HK-2 (cell line): ENCODE data around the gene ST7.
A peak's percentile ranks its signal among the peaks of the same experiment; 100 is the strongest.
"Not testable (repeated sequence)": the region's sequence is repeated elsewhere in the genome, so short reads cannot be mapped to it uniquely, and the experiment has no call there.

ENCODE experiments used
- DNase-seq: peaks from one replicate; pipeline ENCODE4 v3.0.0-alpha.2; 2018; ENCODE audit not compliant: unreplicated experiment

The ST7 gene

DNA sequence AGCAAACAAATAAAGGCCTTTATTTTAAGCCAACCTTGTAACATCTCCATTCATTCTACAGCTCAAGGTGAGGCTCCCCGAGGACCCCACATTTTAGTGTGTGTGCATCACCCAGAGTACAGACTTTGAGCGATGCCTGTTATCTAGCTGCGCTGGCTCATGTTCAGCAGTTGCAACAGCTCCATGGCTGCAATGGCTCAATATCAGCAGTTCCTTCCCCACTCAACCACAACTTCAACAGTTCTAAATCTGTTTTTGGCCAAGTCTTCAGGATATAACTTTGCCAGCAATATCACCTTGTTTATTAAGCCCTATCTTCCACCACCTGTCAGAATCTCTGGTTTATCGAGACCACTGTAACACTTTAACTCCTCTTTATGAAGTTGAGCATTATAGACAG lies 273.8 kb downstream of the ST7 start:
- DNase-seq = no peak

DNA sequence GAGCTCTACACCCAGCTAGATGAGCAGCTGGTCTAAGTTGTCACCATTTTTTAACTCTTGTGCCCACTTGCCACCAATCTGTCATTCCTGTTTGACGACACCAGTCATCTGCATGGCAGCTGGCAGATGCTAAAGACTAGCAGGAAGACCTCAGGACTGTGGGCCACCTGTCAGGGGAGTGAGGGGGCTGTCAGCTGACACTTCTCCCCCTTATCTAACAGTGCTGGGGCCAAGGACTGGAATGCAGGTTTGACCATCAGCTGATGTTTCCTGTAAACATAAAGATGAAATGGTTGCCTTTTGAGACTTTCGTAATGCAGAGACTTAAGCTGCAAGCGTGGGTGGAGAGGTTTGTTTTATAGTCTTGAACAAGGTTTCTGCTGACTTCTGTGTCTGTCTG lies 276.0 kb downstream of the ST7 start:
- DNase-seq = no peak

DNA sequence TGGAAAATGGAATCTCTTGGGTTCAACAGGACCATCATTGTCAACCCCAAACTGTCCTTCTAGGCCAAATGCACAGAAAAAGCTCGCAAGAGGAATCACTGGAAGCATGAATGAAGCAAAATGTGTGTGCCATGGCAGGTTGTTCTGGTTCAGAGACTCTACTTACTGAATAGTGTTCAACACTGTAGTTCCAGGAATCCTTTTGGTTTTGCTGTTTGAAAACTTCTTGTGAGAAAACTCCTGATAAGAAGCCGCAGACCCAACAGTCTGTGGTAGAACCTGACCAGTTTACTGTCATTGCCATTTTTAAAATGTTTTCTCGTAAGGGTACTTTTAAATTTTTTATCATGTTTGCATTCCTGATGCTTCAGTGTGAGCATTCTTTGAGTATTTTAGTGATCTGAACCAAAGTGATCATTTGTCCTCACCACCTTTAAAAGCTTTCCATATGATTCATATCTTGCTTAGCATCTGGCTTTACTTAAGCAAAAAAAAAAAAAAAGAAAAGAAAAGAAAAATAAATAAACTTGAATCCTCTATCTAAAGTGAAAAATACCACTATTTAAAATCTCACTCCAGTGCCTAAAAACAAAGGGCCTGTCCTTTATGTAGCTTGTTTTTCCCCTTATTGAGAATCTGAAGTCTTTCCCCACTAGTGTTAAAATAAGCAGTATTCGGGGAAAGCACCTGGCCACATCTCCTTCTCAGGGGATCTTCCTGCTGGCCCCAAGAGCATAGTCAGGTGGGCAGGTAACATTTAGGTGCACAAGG lies 277.2 kb downstream of the ST7 start:
- DNase-seq = no peak

DNA sequence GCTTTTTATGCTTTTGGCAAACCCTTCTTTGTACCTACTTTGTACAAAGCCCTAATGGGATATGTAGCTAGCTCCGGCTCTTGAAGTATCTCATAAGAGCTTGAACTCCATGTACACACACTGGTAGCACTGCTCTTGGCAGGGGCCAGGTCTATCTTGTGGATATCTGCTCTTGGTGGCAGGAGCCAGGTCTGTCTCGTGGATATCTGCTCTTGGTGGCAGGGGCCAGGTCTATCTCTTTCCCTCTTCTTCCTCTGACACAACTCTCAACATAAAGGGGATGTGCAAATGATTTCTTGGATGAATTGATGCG lies 277.7 kb downstream of the ST7 start:
- DNase-seq = no peak

DNA sequence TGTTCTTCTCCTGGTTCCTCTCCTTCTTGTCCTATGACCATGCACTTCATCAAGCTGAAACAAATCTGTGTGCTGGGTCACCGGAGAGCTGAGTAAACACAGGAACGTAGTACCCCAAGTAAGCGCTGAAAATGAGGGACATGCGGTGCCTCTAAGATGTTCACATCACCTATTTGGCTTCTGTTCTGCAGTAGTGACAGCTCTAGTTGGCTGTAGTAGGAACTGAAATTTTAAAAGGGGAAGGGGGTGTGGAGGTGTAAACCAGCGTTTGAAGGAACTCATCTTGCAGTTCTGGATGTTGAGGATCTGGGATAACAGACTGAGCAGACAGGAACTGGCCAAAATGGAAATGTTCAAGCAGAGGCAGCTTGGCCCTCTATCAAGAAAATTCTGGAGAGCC lies 284.3 kb downstream of the ST7 start:
- DNase-seq = no peak

DNA sequence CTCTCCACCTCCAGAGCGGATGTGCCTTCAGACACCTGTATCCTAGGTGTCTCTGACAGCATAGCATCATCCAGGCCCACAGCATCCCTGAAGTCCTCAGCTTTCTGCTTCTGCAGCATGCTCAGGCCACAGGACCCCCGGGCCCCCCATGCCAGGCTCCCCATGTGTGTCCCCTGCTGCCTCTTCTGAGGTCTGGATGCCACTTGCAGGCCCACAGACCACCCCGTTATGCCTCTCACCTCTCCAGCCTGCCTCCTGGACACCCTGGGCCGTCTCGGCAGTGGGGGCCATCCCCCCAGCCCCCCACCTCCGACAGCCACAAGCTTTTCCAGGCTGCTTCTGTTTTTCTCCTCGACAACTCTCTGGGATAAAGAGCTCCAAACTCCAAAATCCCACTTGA lies 285.2 kb downstream of the ST7 start:
- no peak for DNase-seq

DNA sequence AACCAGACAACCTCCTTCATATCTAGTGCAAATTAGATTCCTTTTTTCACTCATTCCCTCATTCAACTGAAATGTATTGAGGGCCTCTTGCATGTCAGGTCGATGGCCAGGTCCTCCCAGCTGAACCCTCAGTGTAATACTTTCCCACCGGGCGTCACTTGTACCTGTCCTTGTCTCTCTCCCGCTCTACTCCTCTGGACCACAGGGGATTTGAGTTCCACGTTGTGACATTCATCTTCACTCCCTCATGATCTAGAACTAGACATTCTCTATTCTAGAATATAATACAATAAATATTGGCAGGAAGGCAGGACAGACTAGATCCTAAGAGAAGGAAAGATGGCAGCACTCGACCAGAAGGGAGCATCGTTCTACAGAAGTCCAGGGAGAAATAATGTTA lies 285.6 kb downstream of the ST7 start:
- no peak for DNase-seq

DNA sequence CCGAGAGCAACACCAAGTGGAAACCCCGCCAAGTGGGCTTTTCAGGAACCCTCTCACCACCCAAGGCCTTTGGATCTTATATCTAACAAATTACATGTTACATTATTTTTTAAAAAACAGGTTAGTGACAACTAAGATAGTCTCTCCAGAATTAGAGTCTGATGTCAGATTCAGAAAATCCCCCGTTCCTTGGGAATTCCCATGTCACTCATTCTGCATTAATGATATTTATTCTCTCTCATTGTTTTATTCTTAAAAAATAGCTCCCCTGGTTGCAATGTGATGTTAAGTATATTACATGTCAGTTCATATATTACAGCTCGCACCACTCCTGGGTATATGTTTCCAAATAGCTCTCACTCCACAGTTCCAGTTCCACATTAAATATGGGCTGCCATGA lies 287.8 kb downstream of the ST7 start:
- DNase-seq = no peak

DNA sequence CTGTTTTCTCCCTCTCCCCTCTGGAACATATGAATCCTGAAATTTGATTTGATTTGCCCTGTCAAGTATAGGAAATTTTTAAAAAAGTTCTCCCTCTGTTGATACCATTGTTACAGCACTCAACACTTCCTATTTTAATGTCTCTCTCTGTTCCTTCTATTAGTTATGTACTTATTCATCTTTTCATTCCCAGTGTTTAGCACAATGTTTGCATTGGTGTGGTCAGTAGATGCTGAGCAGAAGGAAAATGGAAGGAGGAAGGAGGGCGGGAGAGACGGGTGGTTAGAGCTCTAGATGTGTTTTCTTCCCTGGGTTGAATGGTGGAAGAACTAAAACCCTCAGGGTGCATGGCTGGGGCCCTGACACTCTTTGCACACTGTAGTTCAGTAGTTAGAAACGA lies 290.1 kb downstream of the ST7 start:
- no peak for DNase-seq

DNA sequence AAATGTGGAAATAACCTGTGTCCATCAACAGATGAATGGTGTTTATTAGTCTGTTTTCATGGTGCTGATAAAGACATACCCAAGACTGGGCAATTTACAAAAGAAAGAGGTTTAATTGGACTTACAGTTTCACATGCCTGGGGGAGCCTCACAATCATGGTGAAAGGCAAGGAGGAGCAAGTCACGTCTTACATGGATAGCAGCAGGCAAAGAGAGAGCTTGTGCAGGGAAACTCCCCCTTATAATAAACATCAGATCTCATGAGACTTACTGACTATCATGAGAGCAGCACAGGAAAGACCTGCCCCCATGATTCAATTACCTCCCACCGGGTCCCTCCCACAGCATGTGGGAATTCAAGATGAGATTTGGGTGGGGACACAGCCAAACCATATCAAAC lies 292.4 kb downstream of the ST7 start:
- not testable (repeated sequence) for DNase-seq

DNA sequence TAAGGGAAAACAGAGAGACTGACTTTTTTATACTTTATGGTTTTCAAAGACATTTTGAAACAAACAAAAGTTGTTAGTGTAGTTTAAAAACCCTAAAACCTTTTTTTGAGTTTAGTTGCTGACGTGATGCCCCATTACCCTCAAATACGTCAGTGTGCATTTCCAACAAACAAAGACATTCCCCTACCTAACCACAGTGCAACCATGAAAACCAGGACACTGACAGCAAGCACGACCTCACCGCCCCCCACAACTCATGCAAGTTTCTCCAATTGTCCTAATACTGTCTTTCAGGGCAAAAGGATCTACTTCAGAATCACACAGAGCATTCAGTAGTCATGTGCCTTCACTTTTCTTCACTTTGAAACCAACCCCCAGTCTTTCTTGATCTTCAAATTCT lies 294.5 kb downstream of the ST7 start:
- no peak for DNase-seq

DNA sequence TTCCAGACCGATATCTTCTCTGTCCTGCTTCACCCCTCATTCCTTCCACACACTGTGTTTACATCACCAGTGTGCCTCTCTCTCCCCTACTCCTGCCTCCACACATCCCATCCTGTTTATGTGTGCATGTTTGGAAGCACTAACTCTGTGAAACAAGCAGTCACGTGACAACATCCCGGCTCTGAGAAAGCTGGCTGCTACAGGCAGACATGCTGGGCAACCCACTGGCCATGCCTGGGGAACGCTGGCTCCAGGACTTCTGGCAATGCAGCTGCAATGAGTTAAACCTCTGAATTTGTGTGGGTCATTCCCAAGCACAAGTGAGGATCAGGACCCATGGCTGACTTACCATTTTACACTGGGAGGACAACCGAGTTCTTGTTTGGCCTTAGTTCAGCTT lies 295.5 kb downstream of the ST7 start:
- DNase-seq = no peak

DNA sequence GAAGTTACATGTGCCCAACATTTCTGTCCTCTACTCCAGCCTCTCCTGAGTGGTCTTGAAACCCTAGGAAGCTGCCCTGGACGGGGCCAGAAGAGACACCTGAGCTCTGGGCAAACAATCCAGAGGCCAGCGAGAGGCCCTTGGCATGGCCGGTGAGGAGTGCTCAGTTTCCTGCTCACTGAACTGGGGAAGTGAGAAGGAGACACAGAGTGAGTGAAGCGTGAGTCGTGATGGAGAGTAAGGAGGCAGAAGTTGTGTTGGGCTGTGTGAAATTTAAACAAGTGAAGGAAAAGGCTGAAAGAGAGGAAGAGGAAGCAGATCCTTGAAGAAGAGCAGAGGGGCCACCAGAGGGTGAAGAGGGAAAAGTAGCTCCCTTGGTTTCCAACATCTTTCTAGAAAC lies 296.4 kb downstream of the ST7 start:
- DNase-seq = peak; percentile 7

DNA sequence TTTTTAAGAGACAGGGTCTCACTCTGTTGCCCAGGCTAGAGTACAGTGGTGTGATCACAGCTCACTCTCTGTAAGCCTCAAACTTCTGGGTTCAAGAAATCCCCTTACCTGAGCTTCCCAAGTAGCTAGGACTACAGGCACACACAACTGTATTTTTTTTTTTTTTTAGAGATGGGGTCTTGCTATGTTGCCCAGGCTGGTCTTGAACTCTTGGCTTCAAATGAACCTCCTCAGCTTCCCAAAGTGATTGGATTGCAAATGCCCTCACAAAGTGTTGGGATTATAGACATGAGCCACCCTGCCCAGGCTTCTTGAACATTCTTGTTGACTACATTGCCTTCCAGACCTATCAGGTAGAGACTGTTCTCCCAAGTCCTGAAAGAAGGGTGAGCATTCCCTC lies 296.9 kb downstream of the ST7 start:
- DNase-seq = no peak

DNA sequence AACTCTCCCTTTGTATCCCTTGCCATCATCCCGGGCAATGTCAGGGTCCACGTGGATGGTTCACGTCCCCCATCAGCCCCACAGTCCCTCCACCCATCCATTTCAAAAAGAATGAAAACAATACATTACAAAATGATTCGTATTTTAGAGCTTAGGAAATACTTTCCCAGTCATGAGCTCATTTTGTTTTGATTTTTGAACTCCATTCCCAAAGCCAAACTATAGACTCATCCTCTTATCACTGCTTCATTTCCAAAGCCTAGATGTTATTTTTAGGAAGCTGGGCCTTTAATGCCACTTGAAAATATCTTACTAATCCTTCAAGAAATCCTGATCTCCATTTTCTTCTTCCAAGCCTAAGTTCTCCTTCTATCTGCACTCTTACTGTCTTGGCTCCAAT lies 297.5 kb downstream of the ST7 start:
- DNase-seq = no peak

DNA sequence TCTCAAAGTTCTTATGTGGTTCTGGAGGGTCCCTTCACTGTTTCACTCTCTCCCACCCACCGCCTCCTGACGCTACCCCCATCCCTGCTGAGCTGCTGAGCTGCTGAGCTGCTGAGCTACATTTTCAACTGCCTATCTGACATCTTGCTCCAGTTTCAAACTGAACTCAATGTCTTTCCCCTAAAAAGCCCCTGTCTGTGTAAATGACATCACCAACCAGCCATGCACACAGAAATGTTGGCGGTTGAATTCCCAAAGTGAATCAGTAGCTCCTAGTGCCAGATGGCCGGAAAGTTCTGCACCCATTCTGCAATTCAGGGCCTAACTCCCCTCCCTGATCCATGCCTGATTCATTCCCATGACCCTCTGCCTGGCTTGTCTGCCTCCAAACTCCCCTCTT lies 298.4 kb downstream of the ST7 start:
- peak; percentile 13 for DNase-seq

DNA sequence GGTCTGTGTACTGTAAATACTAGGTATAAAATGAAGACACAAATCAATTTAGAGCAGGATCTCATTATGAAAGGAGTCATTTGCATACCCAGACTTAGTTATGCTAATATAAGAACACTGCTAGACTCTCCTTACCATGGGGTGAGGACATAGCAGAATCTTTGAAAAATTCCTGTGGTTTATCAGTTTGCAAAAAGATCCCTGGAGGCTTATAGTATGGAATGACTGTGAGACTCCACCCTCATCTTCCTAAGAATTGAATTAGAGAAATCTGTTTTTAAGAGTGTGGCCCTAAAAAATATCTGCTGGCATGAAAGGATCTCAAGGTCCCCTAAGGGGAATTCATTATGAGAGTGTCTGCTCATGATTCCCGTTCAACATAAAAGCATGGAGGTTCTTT lies 306.3 kb downstream of the ST7 start:
- no peak for DNase-seq

DNA sequence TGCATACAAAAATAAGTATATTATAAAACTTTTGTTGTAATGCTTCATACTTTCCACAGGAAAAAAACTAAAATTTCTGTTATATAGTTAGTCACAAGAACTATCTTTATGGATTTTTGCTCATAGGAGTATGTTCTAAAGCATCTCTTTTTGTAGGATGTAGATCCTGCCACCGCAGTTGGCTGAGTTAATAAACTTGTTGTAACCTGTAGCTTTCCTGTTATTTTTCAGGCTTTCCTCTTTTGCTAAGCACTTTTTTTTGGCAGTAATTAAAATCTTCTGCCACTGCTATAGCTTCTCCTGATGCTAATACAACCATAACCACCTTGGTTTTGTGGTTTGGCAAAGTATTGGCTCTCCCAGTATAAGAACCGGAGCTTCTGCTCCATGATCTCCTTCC lies 309.2 kb downstream of the ST7 start:
- no peak for DNase-seq

DNA sequence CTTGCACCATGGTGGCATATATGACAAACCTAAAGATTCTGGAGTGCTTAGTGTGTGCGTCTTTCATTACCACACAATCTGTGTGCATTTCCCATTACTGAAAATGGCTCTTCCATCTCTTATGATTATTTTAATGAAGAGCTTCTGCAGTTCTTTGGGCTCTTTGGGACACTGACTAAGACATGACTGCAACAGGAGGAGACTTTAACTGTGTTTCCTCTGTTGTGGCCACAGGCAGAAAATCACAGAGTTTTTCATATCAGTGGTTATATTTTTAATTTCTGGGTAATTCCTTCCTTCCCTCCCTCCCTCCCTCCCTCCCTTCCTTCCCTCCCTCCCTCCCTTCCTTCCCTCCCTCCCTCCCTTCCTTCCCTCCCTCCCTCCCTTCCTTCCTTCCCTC lies 311.4 kb downstream of the ST7 start:
- DNase-seq = no peak

DNA sequence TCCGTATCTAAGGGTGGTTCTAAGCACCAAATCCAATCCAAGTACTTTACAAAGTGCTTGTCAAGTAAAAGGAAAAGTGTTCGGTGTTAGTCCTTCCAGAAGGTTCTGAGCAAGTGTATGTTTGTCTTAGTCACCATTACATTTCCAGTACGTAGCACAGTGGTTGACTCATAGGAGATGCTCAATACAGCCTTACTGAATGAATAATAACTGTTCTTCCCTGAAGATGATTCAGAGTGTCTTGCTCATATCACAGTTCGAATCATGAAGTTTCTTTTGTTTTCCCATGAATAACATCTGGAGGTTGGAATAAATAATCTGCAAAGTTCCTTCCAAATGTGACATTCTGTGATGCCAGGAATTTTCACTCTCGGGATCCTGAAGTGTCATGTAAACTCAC lies 316.1 kb downstream of the ST7 start:
- DNase-seq = no peak

DNA sequence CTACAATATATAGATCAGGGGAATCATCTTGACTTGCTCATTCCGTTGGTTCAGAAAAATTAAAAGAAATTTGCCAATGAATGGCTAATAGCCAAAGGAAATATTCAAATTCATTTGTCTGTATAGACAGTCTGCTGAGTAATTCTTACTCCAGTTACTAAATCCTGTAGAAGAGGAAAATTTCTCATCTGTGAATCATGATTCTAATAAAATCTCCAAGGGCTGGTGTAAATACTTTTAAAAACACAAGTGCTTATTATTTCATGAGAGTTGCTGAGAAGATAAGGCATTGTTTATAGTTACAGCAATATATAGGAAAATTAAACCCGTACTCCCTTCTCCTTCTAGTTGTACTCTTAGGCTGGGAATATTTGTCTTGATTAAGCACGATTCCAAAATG lies 316.6 kb downstream of the ST7 start:
- no peak for DNase-seq

DNA sequence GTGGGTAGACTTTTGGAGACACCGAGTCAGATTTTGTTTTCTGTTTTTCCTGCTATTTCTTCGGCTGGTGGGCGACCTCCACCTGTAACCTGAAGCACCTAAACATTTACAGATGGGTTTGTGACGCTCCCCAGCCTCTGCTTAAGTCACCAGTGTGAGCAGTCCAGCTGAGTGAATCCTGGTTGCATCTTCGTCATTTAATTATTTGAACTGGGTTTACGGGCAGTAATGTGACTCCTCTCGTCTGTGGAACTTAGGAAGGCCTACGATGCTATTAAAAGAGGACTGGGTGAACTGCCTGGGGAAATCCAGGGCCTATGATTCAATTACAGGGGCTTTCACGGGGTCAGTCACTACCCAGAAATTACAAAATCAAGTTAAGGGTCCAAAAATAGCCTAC lies 317.1 kb downstream of the ST7 start:
- DNase-seq = no peak

DNA sequence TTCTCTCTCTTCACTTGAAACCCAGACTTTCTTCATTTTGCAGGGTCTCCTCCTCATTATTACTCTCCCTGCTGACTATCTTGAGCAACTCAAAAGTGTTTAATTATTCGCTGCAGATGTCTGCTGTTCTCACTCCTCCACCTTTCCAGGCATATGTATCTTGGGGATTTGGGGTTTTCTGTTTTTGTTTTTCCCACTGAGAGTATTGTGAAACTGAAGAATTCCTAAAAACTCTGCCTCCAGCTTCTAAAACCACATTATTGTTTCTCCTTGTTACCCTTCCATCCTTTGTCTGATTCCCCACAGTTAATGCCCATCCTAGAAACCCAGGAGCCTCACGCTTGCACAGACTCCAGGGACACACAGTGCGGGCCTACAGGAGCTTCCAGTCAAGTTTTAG lies 318.3 kb downstream of the ST7 start:
- DNase-seq = no peak

DNA sequence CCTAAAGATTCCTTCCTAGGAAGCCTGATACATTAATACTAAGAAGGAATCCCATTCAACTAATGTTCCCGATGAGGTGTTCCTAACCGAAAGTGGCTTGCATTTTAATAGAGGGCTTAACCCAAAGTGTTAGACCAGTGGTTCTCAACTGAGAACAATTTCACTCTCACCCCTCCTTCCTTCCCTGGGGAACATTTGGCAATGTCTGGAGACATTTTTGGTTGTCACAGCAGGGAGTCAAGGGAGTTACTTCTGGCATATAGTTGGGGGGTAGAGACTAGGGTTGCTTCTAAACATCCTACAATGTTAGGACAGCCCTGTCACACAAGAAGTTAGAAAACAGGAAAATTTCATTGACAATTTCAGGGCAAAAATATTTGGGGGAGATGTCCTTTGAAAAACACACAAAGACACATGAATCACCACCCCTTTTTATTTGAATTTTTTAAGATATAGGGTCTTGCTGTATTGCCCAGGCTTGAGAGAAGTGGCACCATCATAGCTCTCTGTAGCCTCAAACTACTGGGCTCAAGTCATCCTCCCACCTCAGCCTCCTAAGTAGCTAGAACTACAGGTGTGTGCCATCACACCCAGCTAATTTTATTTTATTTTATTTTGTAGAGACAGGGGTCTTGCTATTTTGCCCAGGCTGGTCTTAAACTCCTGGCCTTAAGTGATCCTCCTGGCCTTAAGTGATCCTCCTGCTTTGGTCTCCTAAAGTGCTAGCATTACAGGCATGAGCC lies 318.9 kb downstream of the ST7 start:
- no peak for DNase-seq
